GM18951 (cell line): ENCODE data around the gene NOS1.

ENCODE experiments used
- POLR2A ChIP-seq: IDR thresholded peaks from 4 replicates; pipeline ENCODE4 v1.6.1; 2011; ENCODE audit warnings: mild to moderate bottlenecking; ENCODE audit not compliant: insufficient read length, insufficient read depth; ENCODE audit errors: extremely low read depth
- in situ Hi-C: fragments of 300-500 bp; cut with MboI; formaldehyde crosslinking; loops from one replicate; pipeline ENCODE4 v1.12.0; 2022; ENCODE audit warnings: low sequenced_read_pairs, mixed read lengths, inconsistent platforms; ENCODE audit not compliant: unreplicated experiment

Gene NOS1

DNA sequence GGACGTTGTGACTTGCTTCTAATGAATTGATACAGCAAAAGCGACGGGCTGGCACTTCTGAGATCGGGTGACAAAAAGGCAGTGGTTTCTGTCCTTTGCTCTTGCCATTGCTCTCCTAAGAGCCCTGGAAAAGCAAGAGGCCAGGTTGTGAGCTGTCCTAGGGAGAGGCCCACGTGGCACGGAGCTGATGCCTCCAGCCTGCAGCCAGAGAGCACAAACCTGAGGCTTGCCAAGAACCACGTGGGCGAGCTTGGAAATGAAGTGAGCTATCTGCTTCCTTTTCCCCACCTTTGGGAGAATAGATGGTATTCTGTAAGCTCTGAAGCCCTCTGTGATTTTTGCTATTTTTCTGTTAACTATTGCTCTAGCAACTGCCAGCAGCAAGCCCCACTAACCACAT, 26.4 kb upstream of the NOS1 start:
- in situ Hi-C loops = no loop called here
- no peak for TF ChIP-seq POLR2A

DNA sequence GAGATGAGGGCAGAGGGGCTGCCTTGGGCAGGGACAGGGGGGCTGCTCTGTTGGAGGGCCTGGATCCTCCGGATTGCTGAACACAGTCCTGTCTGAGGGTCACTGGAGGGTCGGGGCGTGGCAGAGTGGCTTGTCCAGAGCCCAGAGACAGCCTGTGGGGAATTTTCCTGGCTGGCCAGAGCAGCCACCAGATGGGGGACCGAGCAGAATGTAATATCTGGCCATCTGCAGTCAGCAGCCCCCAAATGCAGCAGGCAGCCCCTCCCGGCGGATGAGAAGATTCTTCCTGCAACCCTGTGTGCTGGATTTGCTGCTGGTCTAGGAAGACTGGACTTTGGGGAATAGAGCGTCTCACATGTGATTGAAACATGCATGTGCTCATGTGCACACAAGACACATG, 23.3 kb upstream of the NOS1 start:
- TF ChIP-seq POLR2A = no peak
- in situ Hi-C loops = no loop called here

GRCh38 chr12:117380083-117380482, 18.7 kb upstream of the NOS1 start:
- no peak for TF ChIP-seq POLR2A
- in situ Hi-C loops = no loop called here

- no peak for TF ChIP-seq POLR2A
- in situ Hi-C loops = no loop called here
Measured at GRCh38 chr12:117377758-117378157, 16.3 kb upstream of the NOS1 start.

- in situ Hi-C loops = loop anchor here (25.0 kb wide), 1 partner anchor 467 kb away; no protein-coding TSS in a partner anchor
- TF ChIP-seq POLR2A = no peak
Measured at GRCh38 chr12:117370588-117370987, 9.2 kb upstream of the NOS1 start.

DNA sequence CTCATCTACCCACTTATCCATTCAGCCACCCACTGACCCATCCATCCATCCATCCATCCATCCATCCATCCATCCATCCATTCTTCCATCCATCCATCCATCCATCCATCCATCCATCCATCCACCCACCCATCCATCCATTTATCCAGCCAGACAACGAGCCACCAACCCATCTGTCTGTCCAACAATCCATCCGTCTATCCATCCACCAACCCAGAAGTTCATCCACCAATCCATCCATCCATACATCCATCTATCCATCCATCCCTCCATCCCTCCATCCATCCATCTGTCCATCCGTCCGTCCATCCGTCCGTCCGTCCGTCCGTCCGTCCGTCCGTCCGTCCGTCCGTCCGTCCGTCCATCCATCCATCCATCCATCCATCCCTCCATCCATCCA, 8.6 kb upstream of the NOS1 start:
- in situ Hi-C loops = loop anchor here (25.0 kb wide), 1 partner anchor 467 kb away; no protein-coding TSS in a partner anchor

DNA sequence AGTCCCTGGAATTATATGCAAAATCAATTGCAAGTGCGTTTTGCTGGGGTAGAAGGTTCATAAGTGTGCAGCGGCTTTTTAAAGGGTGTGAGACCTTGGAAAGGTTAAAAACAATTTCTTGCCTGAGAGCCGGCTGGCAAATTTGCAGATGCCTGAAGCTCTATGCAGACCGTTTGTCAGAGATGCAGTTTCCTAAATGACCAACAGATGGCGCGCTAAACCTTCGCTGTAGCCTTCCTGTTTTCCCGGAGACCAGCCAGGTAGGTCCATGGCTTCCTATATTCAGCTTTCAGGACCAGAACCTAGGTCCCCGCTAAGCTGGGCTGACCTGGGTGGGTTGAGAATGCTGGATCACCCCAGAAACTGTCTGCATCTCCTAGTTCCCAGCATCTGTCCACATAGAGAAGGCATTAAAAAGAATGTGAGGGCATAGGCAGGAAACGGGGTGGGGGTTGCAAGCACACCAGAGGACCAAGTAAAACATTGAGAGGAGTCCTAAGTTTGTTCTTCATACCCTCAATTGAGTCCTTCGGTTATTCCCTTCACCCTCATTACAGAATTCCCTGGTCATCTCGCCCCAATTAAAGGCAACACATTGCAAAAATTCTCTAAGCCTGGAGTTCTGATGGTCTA, 5.7 kb upstream of the NOS1 start:
- TF ChIP-seq POLR2A = no peak
- in situ Hi-C loops = loop anchor here (25.0 kb wide), 1 partner anchor 470 kb away; no protein-coding TSS in a partner anchor

DNA sequence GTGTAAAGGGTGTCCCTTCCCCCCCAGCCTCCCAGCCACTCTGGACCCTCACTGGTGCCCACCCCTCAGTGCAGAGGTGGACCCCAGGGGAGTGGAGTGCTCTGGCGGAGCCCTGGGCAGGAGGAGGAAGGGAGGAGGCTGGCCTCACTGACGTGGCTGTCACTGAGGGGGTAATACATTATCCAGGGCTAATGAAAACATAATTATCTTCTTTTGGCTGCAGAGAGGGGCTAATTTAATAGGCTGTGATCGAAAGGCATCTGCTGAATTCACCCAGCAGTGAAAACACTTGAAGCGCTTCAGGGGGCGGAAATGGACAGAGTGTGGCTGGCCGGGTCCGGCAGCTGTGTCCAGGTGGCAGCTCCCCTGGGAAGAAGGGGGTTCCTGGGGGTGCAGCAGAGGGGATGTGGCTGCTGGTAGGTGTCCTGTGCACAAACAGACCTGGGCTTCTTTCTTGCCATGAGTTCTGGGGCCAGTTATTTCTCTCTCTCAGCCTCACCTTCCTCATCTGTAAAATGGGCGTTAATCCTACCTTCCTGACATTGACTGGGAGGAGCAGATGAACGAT, 3.7 kb upstream of the NOS1 start:
- no peak for TF ChIP-seq POLR2A
- in situ Hi-C loops = loop anchor here (25.0 kb wide), 1 partner anchor 472 kb away; no protein-coding TSS in a partner anchor

- in situ Hi-C loops = loop anchor here (25.0 kb wide), 1 partner anchor 473 kb away; no protein-coding TSS in a partner anchor
- no peak for TF ChIP-seq POLR2A
Measured at GRCh38 chr12:117363953-117364486, 2.6 kb upstream of the NOS1 start.

DNA sequence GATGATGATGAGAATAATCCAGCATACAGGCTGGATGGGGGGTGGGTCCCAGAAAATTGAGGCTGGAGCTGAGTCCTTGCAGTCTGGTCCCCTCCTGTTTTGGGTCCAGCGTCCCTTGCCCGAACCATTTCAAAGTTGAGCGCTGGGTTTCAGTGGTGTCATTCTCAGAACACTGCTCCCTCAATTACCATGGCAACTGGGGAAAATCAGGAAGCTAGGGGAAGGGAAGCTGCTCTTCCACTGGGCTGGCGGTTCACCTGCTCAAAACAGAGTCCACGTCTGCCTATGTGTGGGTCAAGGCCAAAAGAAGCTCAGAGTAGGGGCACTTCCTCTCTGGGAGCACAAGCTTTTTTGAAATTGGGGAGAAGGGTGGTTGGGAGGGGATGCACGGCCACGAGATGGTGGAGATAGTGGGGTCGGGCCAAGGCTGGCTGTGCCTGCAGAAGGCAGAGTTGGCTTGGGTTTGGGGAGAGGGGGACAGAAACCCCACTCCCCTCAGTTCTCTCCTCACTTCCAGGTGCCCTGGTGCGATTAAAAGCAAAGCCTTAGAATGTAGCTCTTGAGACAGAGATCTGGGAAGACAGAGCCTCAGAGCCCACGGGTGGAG, 1.7 kb upstream of the NOS1 start:
- in situ Hi-C loops = loop anchor here (25.0 kb wide), 1 partner anchor 474 kb away; no protein-coding TSS in a partner anchor
- TF ChIP-seq POLR2A = no peak

GRCh38 chr12:117362391-117362790, 965 bp upstream of the NOS1 start:
- in situ Hi-C loops = loop anchor here (25.0 kb wide), 1 partner anchor 475 kb away; no protein-coding TSS in a partner anchor

GRCh38 chr12:117361905-117362304, 479 bp upstream of the NOS1 start:
- in situ Hi-C loops = loop anchor here (25.0 kb wide), 1 partner anchor 475 kb away; no protein-coding TSS in a partner anchor
- no peak for TF ChIP-seq POLR2A

More at GRCh38 chr12:117362391-117362790, 965 bp upstream of the NOS1 start:
- TF ChIP-seq POLR2A = no peak

GRCh38 chr12:117360551-117361346, 677 bp downstream of the NOS1 start:
- in situ Hi-C loops = loop anchor here (25.0 kb wide), 1 partner anchor 477 kb away; no protein-coding TSS in a partner anchor
- no peak for TF ChIP-seq POLR2A

- in situ Hi-C loops = loop anchor here (25.0 kb wide), 1 partner anchor 477 kb away; no protein-coding TSS in a partner anchor
- TF ChIP-seq POLR2A = no peak
Measured at GRCh38 chr12:117360222-117360550, 1.2 kb downstream of the NOS1 start.
